M059J (cell line): ENCODE measurements around the gene TUBB6. TPM values are rescaled to one million over a fixed set of nuclear protein-coding genes. Genes with fewer than 3 reads are reported as not detected.
A peak's percentile ranks its signal among the peaks of the same experiment; 100 is the strongest.

ENCODE experiments used
- DNase-seq: peaks from one replicate; pipeline ENCODE4 v3.0.0-alpha.2; 2012; ENCODE audit warnings: low read depth
- total RNA-seq: library from RNA; depleted of rRNA; stranded (reverse); fragments of >200 nt; shearing (Covaris generic); gene quantifications from 2 replicates; pipeline ENCODE4 v1.2.3, GENCODE V29; 2014

TUBB6 gene
- total RNA-seq, 1 experiment from 2014 or later = 350 TPM

- DNase-seq = peak; percentile 95
Measured at GRCh38 chr18:12336887-12337286, 28.8 kb downstream of the TUBB6 start.

DNA sequence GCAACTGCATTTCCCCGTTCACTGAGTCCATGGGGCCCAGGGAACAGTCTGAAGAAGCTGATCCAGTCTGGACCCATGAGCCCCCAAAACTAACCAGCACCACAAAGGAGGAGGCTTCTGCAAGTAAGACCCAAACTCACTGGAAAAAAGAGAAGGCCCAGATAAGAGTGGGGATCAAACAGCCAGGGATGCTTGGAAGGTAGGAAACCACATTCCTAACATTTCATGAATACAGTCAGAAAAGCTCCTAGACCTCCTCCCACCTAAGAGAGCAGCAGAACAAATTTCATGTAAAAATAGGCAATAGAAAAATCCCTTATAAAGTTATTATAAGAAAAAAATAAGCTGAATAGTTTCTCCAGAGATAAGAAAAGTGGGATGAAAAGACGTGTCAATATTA is 30.3 kb downstream of the TUBB6 start:
- DNase-seq = no peak

GRCh38 chr18:12340945-12341660 is 33.1 kb downstream of the TUBB6 start:
- no peak for DNase-seq

- DNase-seq = no peak
Measured at GRCh38 chr18:12342661-12343060, 34.6 kb downstream of the TUBB6 start.

GRCh38 chr18:12345491-12346239 is 37.6 kb downstream of the TUBB6 start:
- peak; percentile 19 for DNase-seq

DNA sequence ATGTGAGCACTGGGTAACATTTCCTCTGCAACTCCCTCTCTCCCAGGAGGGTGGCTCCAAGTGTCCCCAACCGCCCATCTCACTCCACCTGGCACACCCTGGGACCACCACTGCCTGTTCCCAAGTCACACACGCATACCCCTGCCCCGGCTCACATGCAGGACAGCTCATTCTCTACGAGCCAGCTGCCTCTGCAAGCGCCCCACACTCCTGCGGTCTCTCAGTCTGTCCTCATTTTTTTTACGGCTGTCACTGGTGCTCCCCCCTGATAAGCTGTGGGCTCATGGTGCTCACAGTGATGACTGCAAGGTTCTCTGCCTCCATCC is 38.2 kb downstream of the TUBB6 start:
- no peak for DNase-seq

DNA sequence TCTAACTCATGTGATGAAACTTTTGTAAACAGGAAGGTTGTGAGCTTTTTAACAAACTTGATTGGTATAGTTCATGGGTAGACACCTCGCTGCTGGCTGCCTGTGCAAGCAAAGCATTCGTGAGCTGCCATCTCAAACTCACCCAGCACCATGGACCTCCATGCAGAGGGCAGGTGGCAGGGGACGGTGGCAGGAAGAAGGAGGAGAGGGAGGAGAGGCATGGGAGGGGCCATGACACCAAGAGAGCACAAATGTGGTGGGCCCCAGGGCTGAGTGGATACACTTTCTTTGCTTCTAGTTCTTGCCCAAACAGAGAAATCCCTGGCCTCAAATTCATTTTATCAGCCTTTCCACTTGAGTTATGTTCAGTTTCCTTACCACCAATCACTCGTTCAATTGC is 39.9 kb downstream of the TUBB6 start:
- no peak for DNase-seq

GRCh38 chr18:12352188-12352587 is 44.1 kb downstream of the TUBB6 start:
- no peak for DNase-seq

- no peak for DNase-seq
Measured at GRCh38 chr18:12359515-12359927, 51.5 kb downstream of the TUBB6 start.

GRCh38 chr18:12361770-12362378 is 53.8 kb downstream of the TUBB6 start:
- DNase-seq = peak; percentile 21

- no peak for DNase-seq
Measured at GRCh38 chr18:12362473-12363174, 54.6 kb downstream of the TUBB6 start.

- no peak for DNase-seq
Measured at GRCh38 chr18:12366379-12366778, 58.3 kb downstream of the TUBB6 start.

GRCh38 chr18:12366784-12367183 is 58.7 kb downstream of the TUBB6 start:
- no peak for DNase-seq

DNA sequence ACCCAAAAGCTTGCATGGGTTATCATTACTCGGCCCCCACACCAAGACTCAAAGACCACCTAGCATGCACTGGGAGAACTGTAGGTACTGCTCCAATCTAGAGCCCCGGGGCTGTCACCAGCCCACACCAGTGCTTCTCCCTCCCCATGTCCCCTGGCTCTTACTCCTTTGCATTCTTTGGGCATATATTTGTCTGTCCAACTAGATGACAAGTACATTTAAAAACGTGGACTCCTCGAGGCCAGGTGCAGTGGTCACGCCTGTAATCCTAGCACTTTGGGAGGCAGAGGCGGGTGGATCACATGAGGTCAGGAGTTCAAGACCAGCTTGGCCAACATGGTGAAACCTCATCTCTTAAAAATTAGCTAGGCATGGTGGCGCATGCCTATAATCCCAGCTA is 61.2 kb downstream of the TUBB6 start:
- no peak for DNase-seq

- no peak for DNase-seq
Measured at GRCh38 chr18:12371590-12371989, 63.5 kb downstream of the TUBB6 start.

- DNase-seq = no peak
Measured at GRCh38 chr18:12372406-12372805, 64.4 kb downstream of the TUBB6 start.

- DNase-seq = no peak
Measured at GRCh38 chr18:12373116-12373770, 65.2 kb downstream of the TUBB6 start.

DNA sequence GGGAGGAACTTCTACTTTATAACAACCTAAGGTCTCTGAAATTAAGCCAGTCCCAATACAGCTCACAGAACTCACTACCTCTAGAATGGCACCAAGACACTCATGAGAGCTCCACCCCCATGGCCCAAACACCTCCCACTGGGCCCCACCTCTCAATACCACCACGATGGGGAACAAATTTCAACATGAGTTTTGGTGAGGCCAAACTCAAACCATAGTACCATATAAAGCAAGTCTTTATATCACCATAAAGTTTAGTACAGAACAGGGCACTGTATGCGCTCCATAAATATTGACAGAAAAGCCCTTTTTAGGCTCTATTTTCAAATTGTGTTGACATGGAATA is 65.7 kb downstream of the TUBB6 start:
- no peak for DNase-seq

DNA sequence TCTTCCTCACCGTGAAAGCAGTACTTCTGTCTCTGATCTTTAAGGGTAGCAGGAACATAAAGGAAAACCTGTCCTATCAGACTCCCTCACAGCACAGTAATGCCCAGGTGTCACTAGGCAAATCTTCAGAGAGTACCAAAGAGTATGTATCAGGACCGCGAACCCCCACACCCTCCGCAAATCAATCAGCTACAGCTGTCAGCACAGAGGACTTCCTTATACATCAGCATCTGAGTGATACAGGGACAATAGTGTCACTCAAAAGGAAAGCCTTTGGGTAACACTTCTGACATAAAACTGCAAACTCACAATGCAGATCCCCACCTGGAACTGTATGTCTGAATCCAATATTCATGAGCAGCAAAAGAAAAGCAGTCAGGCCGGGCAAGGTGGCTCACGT is 66.4 kb downstream of the TUBB6 start:
- DNase-seq = no peak
